GM18517 (cell line): Measurements from ENCODE around the gene USP28.
"Not testable (repeated sequence)": the region's sequence is repeated elsewhere in the genome, so short reads cannot be mapped to it uniquely, and the experiment has no call there.

Experiments used
- ATAC-seq: cut with Tn5 transposase; IDR thresholded peaks from one replicate; pipeline ENCODE4 v1.9.1; 2021; ENCODE audit warnings: mild to moderate bottlenecking, moderate library complexity; ENCODE audit not compliant: unreplicated experiment

The USP28 gene

DNA sequence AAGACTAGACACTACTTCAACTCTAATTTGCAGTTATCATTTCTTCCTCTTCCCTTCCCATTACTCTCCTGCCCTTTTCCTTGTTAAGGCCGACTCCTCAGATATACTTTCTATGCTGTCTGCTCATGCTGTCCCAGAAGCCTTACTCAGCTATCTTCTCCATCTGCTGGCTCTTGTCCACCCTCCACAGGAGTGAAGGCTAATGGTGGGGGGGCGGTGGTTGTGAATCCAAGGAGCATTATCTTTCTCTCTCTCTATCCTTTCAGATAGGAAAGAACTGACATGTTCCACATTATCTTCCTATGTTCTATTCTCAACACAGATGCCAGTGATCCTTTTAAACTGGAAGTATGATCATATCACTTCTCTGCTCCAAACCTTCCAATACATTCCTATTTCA, 37.4 kb downstream of the USP28 start:
- no peak for ATAC-seq

DNA sequence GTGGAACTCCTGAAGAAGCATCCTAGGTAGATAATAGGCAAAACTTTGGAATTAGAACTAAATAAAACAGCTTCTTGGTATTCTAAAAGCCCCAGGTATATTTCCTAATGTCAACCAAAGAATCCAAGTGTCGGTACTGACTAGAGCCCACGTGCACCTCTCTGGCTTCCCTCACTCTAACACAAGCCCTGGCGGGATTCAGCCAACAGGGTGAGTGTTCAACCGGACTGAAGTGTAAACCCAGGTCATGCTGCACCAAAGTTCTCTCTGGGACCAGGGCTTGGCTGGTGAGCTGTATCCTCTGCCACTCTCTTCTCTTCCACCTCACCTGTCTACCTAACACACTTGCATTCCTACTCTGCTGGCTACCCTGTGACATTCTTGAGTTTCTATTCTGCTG, 40.1 kb downstream of the USP28 start:
- ATAC-seq = no peak

DNA sequence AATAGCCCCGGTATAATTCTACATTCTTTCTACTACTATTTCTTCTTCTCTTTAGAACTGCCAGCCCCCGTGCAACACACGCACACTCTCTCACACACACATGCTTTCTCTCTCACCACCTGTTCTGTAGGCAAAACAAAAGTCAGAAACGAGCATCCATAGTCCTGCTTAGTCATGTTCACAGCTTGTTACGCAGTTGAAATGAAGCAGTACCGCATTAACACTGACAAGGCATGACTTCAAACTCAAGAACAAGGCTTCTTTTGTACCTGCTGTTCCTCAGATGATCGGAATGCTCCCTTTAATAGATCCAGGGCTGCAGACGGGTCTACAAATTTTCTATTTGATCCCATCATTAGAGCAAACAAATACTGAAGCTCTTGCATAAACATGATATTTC, 42.2 kb downstream of the USP28 start:
- ATAC-seq = no peak

DNA sequence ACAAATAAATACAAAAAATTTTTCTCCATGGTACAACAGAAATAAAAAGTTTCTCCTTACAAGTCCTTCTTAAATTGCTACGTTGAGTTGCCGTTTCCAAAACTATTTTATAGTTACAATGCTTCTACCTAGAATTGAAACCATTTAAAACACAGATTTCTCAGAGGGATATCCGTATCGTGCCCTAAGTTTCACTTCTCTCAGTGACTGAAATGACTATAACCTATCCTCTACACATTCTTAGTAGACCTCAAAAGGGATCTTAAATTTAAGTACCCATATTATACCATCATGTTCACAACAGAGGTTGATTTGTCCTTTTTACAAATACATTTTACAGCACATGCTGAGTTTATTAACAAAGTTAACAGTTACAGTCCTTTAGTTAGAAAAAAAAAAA, 44.1 kb downstream of the USP28 start:
- peak; percentile 90 for ATAC-seq

GRCh38 chr11:113829751-113830150, 45.6 kb downstream of the USP28 start:
- ATAC-seq = no peak

DNA sequence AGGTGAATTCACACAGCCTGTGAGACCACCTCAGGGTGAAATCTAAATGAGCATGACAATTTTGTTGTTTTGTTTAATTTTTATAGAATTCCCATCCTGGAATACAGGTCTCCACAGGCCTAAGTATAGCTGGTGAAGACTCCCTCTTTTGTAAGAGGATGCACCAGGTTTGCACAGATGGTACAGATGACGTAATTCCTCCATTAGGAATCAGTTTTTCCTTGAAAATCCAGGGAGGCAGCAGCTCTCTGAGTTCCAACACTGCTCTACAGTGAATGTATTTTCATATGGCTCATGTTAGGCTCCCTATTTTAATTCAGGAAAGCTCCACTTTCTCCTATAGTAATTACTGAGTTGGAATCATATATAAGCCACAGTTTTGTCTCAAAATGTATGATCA, 47.2 kb downstream of the USP28 start:
- ATAC-seq = no peak

GRCh38 chr11:113827477-113827876, 47.9 kb downstream of the USP28 start:
- ATAC-seq = no peak

GRCh38 chr11:113818426-113818825, 56.9 kb downstream of the USP28 start:
- ATAC-seq = no peak

DNA sequence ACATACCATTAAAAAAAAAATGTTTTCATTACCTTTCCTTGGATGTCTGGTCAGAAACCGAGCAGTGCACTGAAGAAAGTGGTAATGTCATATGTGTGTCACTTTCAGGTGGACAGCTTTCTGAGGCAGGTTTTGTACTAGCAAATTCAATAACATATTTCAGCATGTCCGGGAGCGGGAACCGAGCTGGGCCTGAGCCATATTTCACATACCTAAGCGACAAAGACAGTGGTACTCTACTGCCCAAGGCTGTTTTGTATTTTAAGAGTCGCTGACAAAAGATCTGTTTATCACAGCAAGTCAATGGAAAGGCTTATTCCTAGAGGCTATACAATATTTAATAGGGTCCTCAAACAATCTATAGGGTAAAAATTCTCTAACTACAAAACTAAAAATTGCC, 57.7 kb downstream of the USP28 start:
- no peak for ATAC-seq

GRCh38 chr11:113817162-113817561, 58.2 kb downstream of the USP28 start:
- ATAC-seq = no peak

DNA sequence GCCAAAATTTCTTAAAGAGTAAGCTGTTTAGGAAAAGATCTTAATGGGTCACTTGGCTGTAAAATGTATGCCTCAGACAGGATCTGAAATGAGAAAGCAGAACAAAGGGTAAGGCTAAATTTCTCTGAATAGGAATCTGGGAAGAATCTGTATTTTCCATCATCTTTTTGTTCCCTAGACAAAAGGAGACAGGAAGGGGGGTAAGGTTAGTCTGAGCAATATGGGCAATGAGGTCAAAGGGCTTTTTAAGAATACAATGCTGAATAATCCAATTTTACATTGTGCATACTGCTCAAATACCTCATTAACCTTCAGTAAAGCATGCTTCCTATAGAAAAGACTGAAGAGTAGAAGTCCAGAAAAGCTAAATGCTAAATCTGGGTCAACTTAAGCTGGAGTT, 61.2 kb downstream of the USP28 start:
- ATAC-seq = no peak

- no peak for ATAC-seq
Observed at GRCh38 chr11:113808931-113809330, 66.4 kb downstream of the USP28 start.

DNA sequence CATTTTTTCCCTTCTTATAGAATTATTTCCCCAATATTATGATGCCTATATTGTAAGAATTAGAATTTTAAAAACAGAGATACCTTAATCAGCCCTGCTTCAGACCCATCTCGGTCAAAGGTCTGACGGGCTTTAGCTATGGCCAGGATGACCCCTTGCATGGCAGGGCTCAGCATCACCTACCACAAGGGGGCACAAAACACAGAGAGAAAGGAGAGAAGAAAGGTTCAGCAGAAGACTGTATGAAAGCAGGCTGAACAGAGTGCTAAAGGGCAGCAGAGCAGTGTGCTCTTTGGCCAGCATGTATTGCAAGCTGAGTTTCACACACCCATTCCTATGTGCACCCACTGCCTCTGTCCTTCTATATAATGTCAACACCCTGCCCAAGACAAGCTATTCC, 69.0 kb downstream of the USP28 start:
- ATAC-seq = peak; percentile 65

DNA sequence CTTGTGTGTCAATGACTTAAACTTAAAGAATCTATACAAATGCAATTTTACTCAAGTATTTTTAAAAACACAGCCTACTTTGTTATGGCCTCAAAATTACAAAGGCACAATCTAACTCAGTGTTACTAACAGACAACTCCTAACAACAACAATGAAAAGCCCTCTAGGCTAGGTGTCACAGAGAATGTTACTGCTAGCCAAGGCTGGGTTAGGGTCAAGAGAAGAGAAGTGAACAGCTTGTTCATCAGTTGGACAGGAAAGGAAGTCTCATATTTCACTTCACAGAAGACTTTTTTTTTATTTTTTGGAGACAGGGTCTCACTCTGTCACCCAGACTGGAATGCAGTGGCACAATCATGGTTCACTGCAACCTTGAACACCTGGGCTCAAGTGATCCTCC, 69.7 kb downstream of the USP28 start:
- ATAC-seq = no peak

DNA sequence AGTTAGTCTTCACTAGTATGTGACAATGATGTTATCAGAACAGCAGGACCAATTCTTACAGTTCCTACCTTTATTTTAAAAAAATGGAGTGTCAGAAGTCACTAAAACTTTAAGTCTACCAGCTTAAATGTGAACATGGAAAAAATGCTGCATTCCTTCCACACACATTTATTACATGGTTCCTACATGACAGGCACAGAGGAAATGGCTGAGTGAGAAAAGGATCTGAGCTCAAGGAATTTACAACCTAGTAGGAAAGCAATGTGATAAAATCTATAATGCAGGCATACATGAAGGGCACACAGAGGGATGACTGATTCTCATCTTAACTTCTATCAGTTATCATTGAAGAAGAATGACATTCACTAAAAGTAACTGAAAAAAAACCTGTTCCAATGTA, 72.8 kb downstream of the USP28 start:
- ATAC-seq = no peak

- ATAC-seq = peak; percentile 73
Observed at GRCh38 chr11:113796663-113797259, 78.6 kb downstream of the USP28 start.

DNA sequence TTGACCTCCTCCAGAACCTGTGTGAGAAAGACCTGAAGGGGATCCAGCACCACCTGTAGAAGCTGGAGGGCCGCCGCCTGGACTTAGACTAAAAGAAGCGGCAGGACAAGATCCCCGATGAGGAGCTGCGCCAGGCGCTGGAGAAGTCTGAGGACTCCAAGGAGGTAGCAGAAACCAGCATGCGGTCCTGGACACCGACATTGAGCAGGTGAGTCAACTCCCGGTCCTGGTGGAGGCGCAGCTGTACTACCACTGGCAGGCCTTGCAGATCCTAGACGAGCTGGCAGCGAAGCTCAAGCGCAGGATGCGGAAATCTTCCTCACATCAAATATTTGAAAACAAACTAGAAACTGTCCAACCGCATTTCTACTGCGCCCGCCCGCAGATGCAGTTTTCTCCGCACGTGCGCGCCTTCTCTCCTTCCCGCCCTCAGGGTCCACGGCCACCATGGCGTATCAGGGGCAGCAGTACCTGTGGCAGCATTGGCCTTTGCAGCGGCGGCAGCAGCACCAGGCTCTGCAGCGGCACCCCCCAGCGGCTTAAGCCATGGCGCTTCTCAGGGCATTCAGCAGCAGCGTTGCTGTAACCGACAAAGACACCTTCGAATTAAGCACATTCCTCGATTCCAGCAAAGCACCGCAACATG, 85.6 kb downstream of the USP28 start:
- ATAC-seq = no peak

DNA sequence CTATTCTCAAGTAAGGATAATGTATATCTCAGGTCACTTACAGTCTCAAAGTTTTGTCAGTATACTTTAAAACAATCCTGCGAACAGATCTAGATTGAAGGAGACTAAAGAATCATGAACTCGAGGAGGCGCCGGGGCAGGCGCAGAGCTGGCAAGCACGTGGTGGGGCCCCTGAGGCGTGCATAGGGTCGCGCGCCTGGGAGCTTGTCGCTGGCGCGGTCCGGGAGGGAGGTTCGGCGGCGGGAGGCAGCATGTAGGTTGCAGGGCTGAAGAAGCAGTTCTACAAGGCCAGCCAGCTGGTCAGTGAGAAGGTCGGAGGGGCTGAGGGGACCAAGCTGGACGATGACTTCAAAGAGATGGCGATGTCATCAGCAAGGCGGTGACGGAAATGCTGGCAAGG, 86.4 kb downstream of the USP28 start:
- not testable (repeated sequence) for ATAC-seq

- no peak for ATAC-seq
Observed at GRCh38 chr11:113782134-113782533, 93.2 kb downstream of the USP28 start.

GRCh38 chr11:113781682-113782081, 93.7 kb downstream of the USP28 start:
- no peak for ATAC-seq

GRCh38 chr11:113779496-113779895, 95.9 kb downstream of the USP28 start, which contains the start of gene CLDN25:
CLDN25 (plus strand) TSS chr11:113779796; CDS start chr11:113779796, 0 bp downstream.
- no peak for ATAC-seq

- ATAC-seq = no peak
Observed at GRCh38 chr11:113778111-113778910, 97.1 kb downstream of the USP28 start.
